IMR-90 (cell line): ENCODE data around the gene SCNN1B. TPM values are rescaled to one million over a fixed set of nuclear protein-coding genes. Genes with fewer than 3 reads are reported as not detected.
"Not testable (repeated sequence)": the region's sequence is repeated elsewhere in the genome, so short reads cannot be mapped to it uniquely, and the experiment has no call there.

Source experiments
- ATAC-seq: fragments of 200-7000 bp; cut with Tn5 transposase; 2 replicates; pipeline ENCODE4 v1.9.1; 2020; ENCODE audit warnings: low read depth, mild to moderate bottlenecking, moderate library complexity
- BruUV-seq: library from RNA; stranded (reverse); fragments of 400-500 nt; replicated peaks from 2 replicates; lab custom pipeline; 2021; lab: Mats Ljungman, UMichigan
- CTCF ChIA-PET: fragments of 300-600 bp; formaldehyde crosslinking; extraction: SDS; loops from one replicate; lab custom pipeline; 2021; ENCODE audit warnings: antibody characterized with exemption; lab: Yijun Ruan, JAX
- POLR2A ChIA-PET: fragments of 300-600 bp; sonication (Branson Sonifier 250); formaldehyde crosslinking; loops from one replicate; lab custom pipeline; 2022; ENCODE audit warnings: antibody characterized with exemption; ENCODE audit not compliant: unreplicated experiment; lab: Charles Lee
- DNase-seq: peaks from one replicate; pipeline ENCODE4 v3.0.0; 2013
- H2AFZ ChIP-seq: replicated peaks from 2 replicates; pipeline ENCODE3; 2013; ENCODE audit warnings: low read length, mild to moderate bottlenecking; ENCODE audit not compliant: poor library complexity
- H2AK5ac ChIP-seq: 2 replicates; pipeline ENCODE4 v1.6.1; 2013; ENCODE audit warnings: low read depth, low read length, inconsistent platforms
- H2AK9ac ChIP-seq: replicated peaks from 2 replicates; pipeline ENCODE3; 2013; ENCODE audit warnings: mild to moderate bottlenecking, low read depth, low read length, moderate library complexity; ENCODE audit not compliant: poor library complexity
- H2BK120ac ChIP-seq: 2 replicates; pipeline ENCODE4 v1.6.1; 2013; ENCODE audit warnings: low read depth, low read length, inconsistent platforms
- H2BK15ac ChIP-seq: 3 replicates; pipeline ENCODE4 v1.6.1; 2013; ENCODE audit warnings: low read depth, low read length, inconsistent platforms
- H2BK20ac ChIP-seq: 2 replicates; pipeline ENCODE4 v1.6.1; 2013; ENCODE audit warnings: low read depth, mild to moderate bottlenecking, inconsistent platforms, low read length, moderate library complexity
- H2BK5ac ChIP-seq: 2 replicates; pipeline ENCODE4 v1.6.1; 2013; ENCODE audit warnings: mild to moderate bottlenecking, low read depth, low read length, inconsistent platforms; ENCODE audit not compliant: poor library complexity, severe bottlenecking
- H3K14ac ChIP-seq: replicated peaks from 2 replicates; pipeline ENCODE4 v1.6.1; 2013; ENCODE audit warnings: low read depth, low read length, inconsistent platforms
- H3K18ac ChIP-seq: 2 replicates; pipeline ENCODE4 v1.6.1; 2013; ENCODE audit warnings: low read depth, low read length, control low read depth
- H3K23ac ChIP-seq: 2 replicates; pipeline ENCODE4 v1.6.1; 2013; ENCODE audit warnings: low read depth, low read length, inconsistent platforms
- H3K27ac ChIP-seq: 2 replicates; pipeline ENCODE4 v1.5.1; 2013; ENCODE audit warnings: mild to moderate bottlenecking, control low read depth, low read length; ENCODE audit not compliant: insufficient read depth
- H3K27me3 ChIP-seq: 2 replicates; pipeline ENCODE4 v1.6.1; 2013; ENCODE audit warnings: low read length; ENCODE audit not compliant: control insufficient read depth, insufficient read depth
- H3K36me3 ChIP-seq: 2 replicates; pipeline ENCODE4 v1.6.1; 2013; ENCODE audit warnings: low read length, mixed read lengths; ENCODE audit not compliant: control insufficient read depth, insufficient read depth
- H3K4ac ChIP-seq: 2 replicates; pipeline ENCODE4 v1.6.1; 2013; ENCODE audit warnings: low read depth, low read length, inconsistent platforms
- H3K4me1 ChIP-seq: 2 replicates; pipeline ENCODE4 v1.6.1; 2013; ENCODE audit warnings: low read length, mixed read lengths; ENCODE audit not compliant: control insufficient read depth, insufficient read depth
- H3K4me2 ChIP-seq: 2 replicates; pipeline ENCODE4 v1.6.1; 2013; ENCODE audit warnings: low read depth, mild to moderate bottlenecking, control low read depth, low read length, moderate library complexity
- H3K4me3 ChIP-seq: 2 replicates; pipeline ENCODE4 v1.5.1; 2013; ENCODE audit warnings: low read depth, mild to moderate bottlenecking, control low read depth, low read length, moderate library complexity; ENCODE audit not compliant: insufficient read depth
- H3K56ac ChIP-seq: 2 replicates; pipeline ENCODE4 v1.6.1; 2013; ENCODE audit warnings: low read length, inconsistent platforms; ENCODE audit not compliant: insufficient read depth; ENCODE audit errors: extremely low read depth
- H3K79me1 ChIP-seq, 2 experiments: 2 replicates each; pipeline ENCODE4 v1.6.1; 2013; ENCODE audit warnings: low read length in 2 of 2, inconsistent platforms in 1 of 2, low read depth in 1 of 2
- H3K9ac ChIP-seq: 2 replicates; pipeline ENCODE4 v1.6.1; 2013; ENCODE audit warnings: low read depth, low read length, control low read depth
- H3K9me1 ChIP-seq: 2 replicates; pipeline ENCODE4 v1.6.1; 2013; ENCODE audit warnings: low read length, inconsistent platforms; ENCODE audit not compliant: insufficient read depth
- H3K9me3 ChIP-seq: 2 replicates; pipeline ENCODE4 v1.6.1; 2013; ENCODE audit warnings: low read length; ENCODE audit not compliant: control insufficient read depth, insufficient read depth
- H4K20me1 ChIP-seq: 2 replicates; pipeline ENCODE4 v1.6.1; 2013; ENCODE audit warnings: low read length, inconsistent platforms; ENCODE audit not compliant: insufficient read depth
- H4K5ac ChIP-seq: 2 replicates; pipeline ENCODE4 v1.6.1; 2013; ENCODE audit warnings: mild to moderate bottlenecking, low read depth, low read length, control low read depth
- H4K8ac ChIP-seq, 2 experiments: 2 replicates each; pipeline ENCODE4 v1.6.1; 2013; ENCODE audit warnings: low read depth in 2 of 2, low read length in 2 of 2, control low read depth in 1 of 2, inconsistent platforms in 1 of 2
- H4K91ac ChIP-seq: 2 replicates; pipeline ENCODE4 v1.6.1; 2013; ENCODE audit warnings: low read depth, low read length, inconsistent platforms; ENCODE audit not compliant: insufficient read depth
- MAFK ChIP-seq: IDR thresholded peaks from 2 replicates; pipeline ENCODE4 v1.6.1; 2012; ENCODE audit warnings: low read depth, low read length, improper control_type of control experiment
- RCOR1 ChIP-seq: IDR thresholded peaks from 2 replicates; pipeline ENCODE4 v1.6.1; 2012; ENCODE audit warnings: mild to moderate bottlenecking, low read length, improper control_type of control experiment; ENCODE audit not compliant: insufficient replicate concordance
- WGBS, 2 experiments: methylation state at CpG; one replicate each; pipeline versions ENCODE4 v1.1.5 to v1.1.7; 2013; ENCODE audit warnings: missing lambda C conversion rate in 2 of 2; ENCODE audit not compliant: insufficient read length in 1 of 2; ENCODE audit errors: extremely low coverage in 2 of 2; 5-methylcytosine and 5-hydroxymethylcytosine counted together
- dilution Hi-C: fragments of 300-500 bp; cut with HindIII; formaldehyde crosslinking; loops from one replicate; pipeline ENCODE4 v1.14.3; 2018; ENCODE audit warnings: low sequenced_read_pairs; ENCODE audit not compliant: unreplicated experiment
- in situ Hi-C: fragments of 300-500 bp; cut with MboI; formaldehyde crosslinking; loops from 3 replicates; pipeline ENCODE4 v1.14.3; 2019; ENCODE audit warnings: low sequenced_read_pairs, inconsistent platforms, mixed read lengths
- intact Hi-C: fragments of 100-400 bp; cut with micrococcal nuclease; formaldehyde crosslinking; loops from 2 replicates; pipeline ENCODE4 v1.10.0; 2022
- polyA plus RNA-seq, 3 experiments: library from polyadenylated mRNA; depleted of rRNA; stranded (reverse); fragments of >200 nt; gene quantifications; 2 replicates each; pipeline ENCODE4 v1.2.3, GENCODE V29; 2012; ENCODE audit warnings: low replicate concordance in 1 of 3
- total RNA-seq: library from RNA; depleted of rRNA; stranded (reverse); fragments of >200 nt; gene quantifications from 2 replicates; pipeline ENCODE4 v1.2.3, GENCODE V29; 2012

SCNN1B gene
- total and polyA plus RNA-seq, 2 of the 4 experiments (the other 2 are of a cell fraction) = not detected

DNA sequence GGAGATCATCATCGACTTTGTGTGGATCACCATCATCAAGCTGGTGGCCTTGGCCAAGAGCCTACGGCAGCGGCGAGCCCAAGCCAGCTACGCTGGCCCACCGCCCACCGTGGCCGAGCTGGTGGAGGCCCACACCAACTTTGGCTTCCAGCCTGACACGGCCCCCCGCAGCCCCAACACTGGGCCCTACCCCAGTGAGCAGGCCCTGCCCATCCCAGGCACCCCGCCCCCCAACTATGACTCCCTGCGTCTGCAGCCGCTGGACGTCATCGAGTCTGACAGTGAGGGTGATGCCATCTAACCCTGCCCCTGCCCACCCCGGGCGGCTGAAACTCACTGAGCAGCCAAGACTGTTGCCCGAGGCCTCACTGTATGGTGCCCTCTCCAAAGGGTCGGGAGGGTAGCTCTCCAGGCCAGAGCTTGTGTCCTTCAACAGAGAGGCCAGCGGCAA lies 78.4 kb downstream of the SCNN1B start:
- Histone ChIP-seq H3K4me1 (no peaks in the 10 kb centered on the region), H3K4me2 (no peak overlapping the region), H3K27me3 (no peaks in the 10 kb centered on the region; the same call in 1 of the 2 replicates), H3K4me3 (no peak overlapping the region), H3K79me1 (no peaks in the 10 kb centered on the region), H2BK120ac (no peak overlapping the region), H3K9ac (no peak overlapping the region), H3K9me1 (no peaks in the 10 kb centered on the region), H2AK9ac (no peak overlapping the region), H2BK15ac (no peak overlapping the region), H3K9me3 (no peaks in the 10 kb centered on the region), H4K20me1 (no peaks in the 10 kb centered on the region), H3K18ac (no peak overlapping the region), H4K91ac (no peak overlapping the region), H3K27ac (no peak overlapping the region), H4K8ac (no peak overlapping the region), H2BK5ac (no peak overlapping the region), H3K4ac (no peak overlapping the region), H3K36me3 (no peaks in the 10 kb centered on the region), H2AFZ (no peak overlapping the region), H2BK20ac (no peak overlapping the region), H2AK5ac (no peak overlapping the region), H3K56ac (no peak overlapping the region), H3K23ac (no peak overlapping the region), H4K5ac (no peak overlapping the region), H3K14ac (no peak overlapping the region)
- no TSS peak for BruUV-seq
- 91% methylated on average over 18 of the region's 20 CpGs; no CpG with 5 or more reads in 1 of the 2 experiments for WGBS, 2 experiments
- dilution Hi-C loops (no loop called here), in situ Hi-C loops (no loop called here), intact Hi-C loops (no loop called here)
- ChIA-PET POLR2A (no interaction called here), CTCF (interaction anchor here (0.6 kb wide), 1 partner anchor 17 kb away, joined by 3 read pairs; no protein-coding TSS in a partner anchor)
- ATAC-seq = no peak
- DNase-seq = no peak
- TF ChIP-seq RCOR1 (no peak), MAFK (no peak)

DNA sequence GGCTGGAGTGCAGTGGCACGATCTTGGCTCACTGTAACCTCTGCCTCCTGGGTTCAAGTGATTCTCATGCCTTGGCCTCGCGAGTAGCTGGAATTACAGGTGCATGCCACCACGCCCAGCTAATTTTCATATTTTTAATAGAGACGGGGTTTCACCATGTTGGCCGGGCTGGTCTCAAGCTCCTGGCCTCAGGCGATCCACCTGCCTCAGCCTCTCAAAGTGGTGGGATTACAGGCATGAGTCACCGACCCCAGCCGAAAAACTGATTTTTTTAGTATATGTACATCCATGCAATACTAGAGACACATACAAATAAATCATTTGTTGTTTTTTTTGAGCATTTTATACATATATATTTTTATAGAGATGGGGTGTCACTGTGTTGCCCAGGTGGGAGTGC lies 79.6 kb downstream of the SCNN1B start:
- POLR2A ChIA-PET, intact Hi-C loops: not testable (repeated sequence)
- CTCF ChIA-PET = interaction anchor here (0.5 to 1.0 kb wide), 3 partner anchors 20 to 692 kb away, joined by 3 read pairs; no protein-coding TSS in a partner anchor

More for the DNA sequence above, 79.6 kb downstream of the SCNN1B start:
- BruUV-seq, H2BK20ac ChIP-seq, H2AK9ac ChIP-seq, H4K5ac ChIP-seq, H3K14ac ChIP-seq, H3K27me3 ChIP-seq, H3K56ac ChIP-seq, H2AK5ac ChIP-seq, H4K91ac ChIP-seq, H4K8ac ChIP-seq, H3K23ac ChIP-seq, ATAC-seq, H3K27ac ChIP-seq, H2BK5ac ChIP-seq, H3K9ac ChIP-seq, H2AFZ ChIP-seq, H3K18ac ChIP-seq, H3K4ac ChIP-seq, H2BK120ac ChIP-seq, H3K79me1 ChIP-seq, H4K20me1 ChIP-seq, H3K36me3 ChIP-seq, H3K4me2 ChIP-seq, in situ Hi-C loops, H3K4me3 ChIP-seq, H3K9me1 ChIP-seq, H3K9me3 ChIP-seq, H3K4me1 ChIP-seq, DNase-seq, H2BK15ac ChIP-seq, dilution Hi-C loops: not testable (repeated sequence)
- WGBS, 2 experiments = 80% methylated on average over 3 of the region's 9 CpGs; no CpG with 5 or more reads in 1 of the 2 experiments
